Measurements from ENCODE around the gene SPRR4. TPM values are rescaled to one million over a fixed set of nuclear protein-coding genes. Genes with fewer than 3 reads are reported as not detected.

Gene SPRR4
- total RNA-seq, 1 donor = not detected

DNA sequence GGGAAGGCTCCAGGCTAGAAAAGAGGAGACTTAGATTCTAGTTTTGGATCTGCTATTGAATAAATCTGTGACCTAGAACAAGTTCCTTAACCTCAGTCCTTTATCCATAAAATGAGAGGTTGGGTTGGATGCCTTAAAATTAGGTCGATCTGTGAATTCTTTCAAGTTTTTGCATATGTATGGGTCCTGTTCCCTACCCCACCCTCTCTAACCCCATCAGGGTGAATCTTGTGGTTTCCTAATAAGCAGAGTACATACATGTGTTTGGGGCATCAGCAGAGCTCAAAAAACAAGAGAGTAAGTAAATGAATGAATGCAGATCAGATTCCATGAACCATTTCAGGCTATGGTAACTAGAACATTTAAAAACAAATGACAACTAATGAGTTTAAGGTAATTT is 6.2 kb downstream of the SPRR4 start:
- TF ChIP-seq, protein P1, sequence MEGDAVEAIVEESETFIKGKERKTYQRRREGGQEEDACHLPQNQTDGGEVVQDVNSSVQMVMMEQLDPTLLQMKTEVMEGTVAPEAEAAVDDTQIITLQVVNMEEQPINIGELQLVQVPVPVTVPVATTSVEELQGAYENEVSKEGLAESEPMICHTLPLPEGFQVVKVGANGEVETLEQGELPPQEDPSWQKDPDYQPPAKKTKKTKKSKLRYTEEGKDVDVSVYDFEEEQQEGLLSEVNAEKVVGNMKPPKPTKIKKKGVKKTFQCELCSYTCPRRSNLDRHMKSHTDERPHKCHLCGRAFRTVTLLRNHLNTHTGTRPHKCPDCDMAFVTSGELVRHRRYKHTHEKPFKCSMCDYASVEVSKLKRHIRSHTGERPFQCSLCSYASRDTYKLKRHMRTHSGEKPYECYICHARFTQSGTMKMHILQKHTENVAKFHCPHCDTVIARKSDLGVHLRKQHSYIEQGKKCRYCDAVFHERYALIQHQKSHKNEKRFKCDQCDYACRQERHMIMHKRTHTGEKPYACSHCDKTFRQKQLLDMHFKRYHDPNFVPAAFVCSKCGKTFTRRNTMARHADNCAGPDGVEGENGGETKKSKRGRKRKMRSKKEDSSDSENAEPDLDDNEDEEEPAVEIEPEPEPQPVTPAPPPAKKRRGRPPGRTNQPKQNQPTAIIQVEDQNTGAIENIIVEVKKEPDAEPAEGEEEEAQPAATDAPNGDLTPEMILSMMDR (IDR thresholded peaks at IDR 0.05; ENCODE audit: insufficient read depth, low read depth, low read length) = no peak

DNA sequence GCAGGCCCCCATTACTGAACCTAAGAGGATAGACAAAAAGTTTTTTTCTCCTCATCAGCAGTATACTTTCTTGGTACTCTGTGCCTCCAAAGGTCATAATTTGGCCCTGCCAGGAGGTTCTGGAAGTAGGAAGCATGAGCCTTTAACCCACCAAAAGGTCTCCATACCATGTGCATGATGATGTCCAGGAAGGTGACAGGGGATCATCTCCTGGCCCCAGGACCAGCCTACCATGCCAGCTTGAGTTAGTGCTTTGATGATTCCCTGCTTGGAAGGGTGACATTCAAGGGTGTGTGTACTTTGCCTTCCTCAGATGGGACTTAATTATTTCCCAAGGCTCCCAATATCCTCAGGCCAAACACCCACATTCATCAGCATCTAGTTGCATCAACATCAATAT is 7.2 kb downstream of the SPRR4 start:
- H3K4me3 ChIP-seq (ENCODE audit: low read depth, low read length) = no peak overlapping the region
- TF ChIP-seq, protein P1 (IDR thresholded peaks at IDR 0.05; ENCODE audit: insufficient read depth, low read depth, low read length) = no peak
- DNase-seq (ENCODE audit: low read depth) = no peak

More for the DNA sequence above, 6.2 kb downstream of the SPRR4 start:
- no peak for DNase-seq (ENCODE audit: low read depth)
- no peak overlapping the region for H3K4me3 ChIP-seq (ENCODE audit: low read depth, low read length)

DNA sequence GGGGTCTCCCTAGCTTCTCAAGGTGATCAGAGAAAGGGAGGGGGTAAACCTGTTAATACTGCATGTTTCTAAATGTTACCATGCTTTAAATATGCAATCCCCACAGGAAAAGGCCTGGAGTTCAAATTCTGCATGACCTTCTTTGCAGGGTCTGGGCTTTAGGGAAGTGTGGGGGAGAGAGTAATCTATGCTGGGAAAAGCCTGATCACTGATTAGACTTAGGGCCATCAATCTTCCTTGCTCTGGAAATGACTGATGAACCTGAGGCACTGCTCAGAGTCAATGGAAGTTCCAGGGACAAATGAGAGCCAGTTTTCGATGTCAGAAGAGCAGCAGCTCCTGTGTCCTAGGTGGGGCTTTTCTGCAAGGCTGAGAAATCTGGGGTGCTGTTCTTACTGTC is 10.2 kb downstream of the SPRR4 start:
- TF ChIP-seq, protein P1 (IDR thresholded peaks at IDR 0.05; ENCODE audit: insufficient read depth, low read depth, low read length) = no peak
- no peak overlapping the region for H3K4me3 ChIP-seq (ENCODE audit: low read depth, low read length)
- no peak for DNase-seq (ENCODE audit: low read depth)

DNA sequence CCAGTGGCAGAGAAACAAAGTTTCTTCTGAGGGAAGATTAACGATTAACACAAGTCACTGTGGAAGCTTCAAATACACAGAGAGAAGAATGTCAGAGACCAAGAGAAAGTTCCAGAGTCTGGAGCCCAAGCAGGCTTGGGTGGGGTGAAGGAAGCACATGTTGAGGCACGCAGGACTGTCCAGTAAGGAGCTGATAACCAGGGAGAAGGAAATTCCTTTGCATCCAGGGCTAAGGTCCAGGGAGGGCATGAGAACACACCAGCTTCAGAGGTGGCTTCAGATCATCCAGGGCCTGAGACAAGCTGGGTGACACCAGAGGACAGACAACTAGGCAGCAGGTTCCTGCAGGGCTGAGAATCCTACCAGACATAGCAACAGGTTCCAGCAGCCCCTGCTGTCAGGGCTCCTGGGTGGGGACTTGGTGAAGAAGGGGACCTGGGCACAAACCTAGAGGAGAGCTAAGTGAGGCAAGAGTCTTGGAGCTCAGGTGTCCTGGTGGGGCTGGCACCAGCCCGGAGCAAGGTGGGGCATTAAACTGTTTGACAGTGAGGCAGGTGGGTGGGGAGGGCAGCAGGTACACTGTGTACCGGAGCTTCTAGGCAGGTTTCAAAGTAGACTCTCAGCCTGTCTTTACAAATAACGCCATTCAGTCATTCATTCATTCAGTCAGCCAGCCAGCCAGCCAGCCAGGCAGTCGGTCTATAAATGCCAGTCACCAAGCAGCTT is 10.9 kb downstream of the SPRR4 start:
- no peak overlapping the region for H3K4me3 ChIP-seq (ENCODE audit: low read depth, low read length)
- DNase-seq (ENCODE audit: low read depth) = no peak
- TF ChIP-seq, protein P1 (IDR thresholded peaks at IDR 0.05; ENCODE audit: insufficient read depth, low read depth, low read length) = no peak

DNA sequence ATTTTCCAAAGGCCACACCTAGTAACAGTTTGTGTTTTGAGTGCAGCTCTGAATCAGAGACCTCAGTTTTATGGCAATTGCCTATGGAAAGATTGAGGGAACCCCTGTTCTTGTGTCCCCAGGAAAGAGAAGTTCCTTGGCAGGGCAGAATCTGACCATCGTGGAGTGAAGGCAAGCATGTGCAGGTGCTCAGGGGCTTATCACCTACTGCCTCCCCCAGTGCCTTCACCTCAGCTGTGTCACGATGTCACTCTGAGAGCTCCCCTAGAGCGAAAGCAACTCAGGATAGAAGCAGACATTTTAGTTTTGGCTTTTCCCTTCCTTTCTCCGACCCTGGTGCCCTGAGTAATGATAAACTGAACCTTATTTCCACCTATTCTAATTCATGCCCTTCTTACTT is 11.6 kb downstream of the SPRR4 start:
- DNase-seq (ENCODE audit: low read depth) = no peak
- no peak overlapping the region for H3K4me3 ChIP-seq (ENCODE audit: low read depth, low read length)
- TF ChIP-seq, protein P1 (IDR thresholded peaks at IDR 0.05; ENCODE audit: insufficient read depth, low read depth, low read length) = no peak

DNA sequence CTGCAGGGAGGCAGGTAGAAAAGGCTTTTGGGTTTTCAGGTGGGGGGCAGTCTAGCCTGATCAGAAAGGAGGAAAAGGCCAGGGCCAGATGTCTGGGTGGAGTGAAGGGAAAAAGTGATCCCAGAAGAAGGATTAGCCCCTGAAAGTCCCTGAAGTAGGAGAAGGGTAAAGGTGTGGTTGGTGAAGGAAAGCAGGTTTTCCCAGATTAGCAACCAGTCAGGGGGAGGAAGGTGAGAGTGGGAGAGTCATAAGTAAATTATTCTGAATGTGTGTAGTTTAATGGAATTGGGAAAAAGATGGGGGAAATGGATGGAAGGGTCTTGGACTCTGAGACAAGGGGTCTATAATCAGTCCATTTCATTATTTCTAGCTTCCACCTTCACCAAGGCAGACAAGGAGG is 12.8 kb downstream of the SPRR4 start:
- TF ChIP-seq, protein P1 (IDR thresholded peaks at IDR 0.05; ENCODE audit: insufficient read depth, low read depth, low read length) = no peak
- H3K4me3 ChIP-seq (ENCODE audit: low read depth, low read length) = no peak overlapping the region
- no peak for DNase-seq (ENCODE audit: low read depth)

DNA sequence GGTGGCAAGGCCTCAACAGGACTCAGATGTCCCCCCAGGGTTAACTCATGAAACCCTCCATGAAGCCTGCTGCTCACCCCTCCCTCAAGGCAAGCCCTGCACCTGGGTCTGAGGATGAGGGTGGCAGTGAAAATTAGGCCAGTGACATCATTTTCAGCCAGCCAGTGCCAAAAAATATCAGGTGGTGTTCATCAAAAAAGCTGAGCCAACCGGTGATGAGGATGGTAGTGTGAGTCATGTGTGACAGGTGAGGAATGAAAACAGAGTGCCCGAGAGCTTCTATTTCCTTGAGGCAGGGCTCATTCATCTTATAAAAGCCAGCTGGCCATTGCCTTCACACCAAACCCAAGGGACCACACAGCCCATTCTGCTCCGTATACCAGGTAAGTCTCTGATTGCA is 13.3 kb downstream of the SPRR4 start, which contains the start of gene SPRR1A:
Gene SPRR1A (plus strand): TSS at position 339 of the 400 bp plus-strand sequence. CDS start 1,150 bp downstream, outside the sequence.
- no peak for DNase-seq (ENCODE audit: low read depth)
- H3K4me3 ChIP-seq (ENCODE audit: low read depth, low read length) = no peak within 1 kb of the TSS
- TF ChIP-seq, protein P1 (IDR thresholded peaks at IDR 0.05; ENCODE audit: insufficient read depth, low read depth, low read length) = no peak
